GM12865 (cell line): ENCODE results near the gene SMAD7.

Experiments
- DNase-seq: peaks from one replicate; pipeline ENCODE4 v3.0.0; 2010; ENCODE audit warnings: low read depth
- H3K4me3 ChIP-seq: 2 replicates; pipeline ENCODE4 v1.5.1; 2011; ENCODE audit warnings: mild to moderate bottlenecking, low read depth, low read length, control low read depth
- CTCF ChIP-seq: IDR thresholded peaks from 2 replicates; pipeline ENCODE4 v1.5.1; 2011; ENCODE audit warnings: low read length, control low read depth, low read depth, inconsistent platforms; ENCODE audit not compliant: insufficient read depth; ENCODE audit errors: missing control alignments

The SMAD7 gene

GRCh38 chr18:48975120-48975816 lies 24.5 kb upstream of the SMAD7 start:
- DNase-seq = no peak
- no peak for TF ChIP-seq CTCF
- H3K4me3 ChIP-seq = peak overlapping the region; percentile 69

GRCh38 chr18:48974304-48975119 lies 23.7 kb upstream of the SMAD7 start:
- H3K4me3 ChIP-seq = no peak overlapping the region
- no peak for TF ChIP-seq CTCF
- no peak for DNase-seq

- DNase-seq = peak; percentile 22
- TF ChIP-seq CTCF = no peak
- H3K4me3 ChIP-seq = no peak overlapping the region
Observed at GRCh38 chr18:48973731-48974130, 23.0 kb upstream of the SMAD7 start.

GRCh38 chr18:48968412-48969215 lies 17.8 kb upstream of the SMAD7 start:
- no peak for TF ChIP-seq CTCF
- H3K4me3 ChIP-seq = no peak overlapping the region
- DNase-seq = no peak

GRCh38 chr18:48967545-48967944 lies 16.8 kb upstream of the SMAD7 start:
- no peak overlapping the region for H3K4me3 ChIP-seq
- no peak for TF ChIP-seq CTCF
- no peak for DNase-seq

GRCh38 chr18:48966523-48966922 lies 15.8 kb upstream of the SMAD7 start:
- DNase-seq = no peak
- no peak for TF ChIP-seq CTCF
- H3K4me3 ChIP-seq = no peak overlapping the region
